Nephron (organoid): ENCODE data around the gene DUS1L.

Experiments
- H3K27ac Mint-ChIP-seq, 3 experiments: 2 replicates each; pipeline ENCODE4 v1.8.0; 2020; ENCODE audit warnings: mixed read lengths in 3 of 3, mild to moderate bottlenecking in 2 of 3, moderate library complexity in 1 of 3
- H3K27me3 Mint-ChIP-seq: 2 replicates; pipeline ENCODE4 v1.8.0; 2021; ENCODE audit warnings: low read depth, mild to moderate bottlenecking, moderate library complexity, mixed read lengths
- H3K36me3 Mint-ChIP-seq: 2 replicates; pipeline ENCODE4 v1.8.0; 2020; ENCODE audit warnings: low read depth, mixed read lengths
- H3K4me1 Mint-ChIP-seq: 2 replicates; pipeline ENCODE4 v1.8.0; 2020; ENCODE audit warnings: mixed read lengths
- H3K4me3 Mint-ChIP-seq, 3 experiments: 2 replicates each; pipeline ENCODE4 v1.8.0; 2020; ENCODE audit warnings: mild to moderate bottlenecking in 3 of 3, mixed read lengths in 3 of 3, moderate library complexity in 2 of 3
- H3K9me3 Mint-ChIP-seq: 2 replicates; pipeline ENCODE4 v1.8.0; 2020; ENCODE audit warnings: mixed read lengths
- TF ChIP-seq, protein P1 (sequence below), 3 experiments: fragments of 200-600 bp; sonication (generic); IDR thresholded peaks; one replicate each; pipeline ENCODE4 v1.5.0; 2021; ENCODE audit warnings: antibody characterized with exemption in 3 of 3; ENCODE audit not compliant: unreplicated experiment in 3 of 3

DUS1L gene

DNA sequence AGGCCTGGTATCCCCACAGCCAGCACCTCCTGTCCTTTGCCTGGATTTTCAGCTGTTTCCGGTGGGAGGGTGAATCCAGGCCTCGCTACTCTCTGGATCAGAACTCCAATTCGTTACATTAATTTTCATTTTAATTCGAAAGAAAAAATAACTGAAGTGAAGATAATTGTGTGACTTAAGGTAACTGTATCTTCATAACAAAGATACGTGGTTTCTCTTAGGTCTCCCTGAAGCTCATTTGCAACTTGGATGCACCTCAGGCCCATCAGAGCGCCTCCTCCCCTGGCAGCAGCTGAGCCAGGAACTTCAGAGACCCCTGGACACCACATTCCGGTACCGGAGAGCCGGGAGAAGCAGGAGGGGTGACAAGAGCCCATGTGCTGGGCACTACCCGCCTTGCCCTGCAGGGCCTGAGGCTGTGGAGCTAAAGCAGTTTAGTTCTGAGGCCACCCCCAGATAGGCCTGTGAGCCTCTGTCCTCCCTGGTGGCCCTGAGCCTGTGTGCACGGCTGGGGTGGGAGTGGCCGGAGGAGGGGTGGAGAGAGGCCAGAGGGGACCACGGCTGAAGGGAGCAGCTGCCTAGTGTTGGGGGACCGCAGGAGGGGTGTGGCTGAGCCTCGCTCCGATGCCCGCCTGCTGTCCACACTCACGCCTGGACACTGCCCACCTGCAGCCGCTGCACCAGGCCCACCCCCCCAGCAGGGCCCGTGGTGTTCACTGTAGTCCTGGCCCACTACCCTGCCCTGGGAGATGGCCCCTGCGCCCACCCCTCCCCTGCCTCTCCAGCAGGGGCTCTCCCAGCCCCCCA is 11.4 kb upstream of the DUS1L start:
- H3K4me1 Mint-ChIP-seq = peaks cover 13% of the 10 kb centered on the region
- peaks cover 9% of the 10 kb centered on the region for H3K27me3 Mint-ChIP-seq
- H3K4me3 Mint-ChIP-seq = no peak overlapping the region
- H3K9me3 Mint-ChIP-seq = no peaks in the 10 kb centered on the region
- TF ChIP-seq, protein P1, sequence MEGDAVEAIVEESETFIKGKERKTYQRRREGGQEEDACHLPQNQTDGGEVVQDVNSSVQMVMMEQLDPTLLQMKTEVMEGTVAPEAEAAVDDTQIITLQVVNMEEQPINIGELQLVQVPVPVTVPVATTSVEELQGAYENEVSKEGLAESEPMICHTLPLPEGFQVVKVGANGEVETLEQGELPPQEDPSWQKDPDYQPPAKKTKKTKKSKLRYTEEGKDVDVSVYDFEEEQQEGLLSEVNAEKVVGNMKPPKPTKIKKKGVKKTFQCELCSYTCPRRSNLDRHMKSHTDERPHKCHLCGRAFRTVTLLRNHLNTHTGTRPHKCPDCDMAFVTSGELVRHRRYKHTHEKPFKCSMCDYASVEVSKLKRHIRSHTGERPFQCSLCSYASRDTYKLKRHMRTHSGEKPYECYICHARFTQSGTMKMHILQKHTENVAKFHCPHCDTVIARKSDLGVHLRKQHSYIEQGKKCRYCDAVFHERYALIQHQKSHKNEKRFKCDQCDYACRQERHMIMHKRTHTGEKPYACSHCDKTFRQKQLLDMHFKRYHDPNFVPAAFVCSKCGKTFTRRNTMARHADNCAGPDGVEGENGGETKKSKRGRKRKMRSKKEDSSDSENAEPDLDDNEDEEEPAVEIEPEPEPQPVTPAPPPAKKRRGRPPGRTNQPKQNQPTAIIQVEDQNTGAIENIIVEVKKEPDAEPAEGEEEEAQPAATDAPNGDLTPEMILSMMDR (IDR thresholded peaks at IDR 0.05; ENCODE audit: unreplicated experiment in 3 of 3) = no peak
- peak overlapping the region; percentile 48 to 73 (median 48) for H3K27ac Mint-ChIP-seq
- H3K36me3 Mint-ChIP-seq = peaks cover 11% of the 10 kb centered on the region

DNA sequence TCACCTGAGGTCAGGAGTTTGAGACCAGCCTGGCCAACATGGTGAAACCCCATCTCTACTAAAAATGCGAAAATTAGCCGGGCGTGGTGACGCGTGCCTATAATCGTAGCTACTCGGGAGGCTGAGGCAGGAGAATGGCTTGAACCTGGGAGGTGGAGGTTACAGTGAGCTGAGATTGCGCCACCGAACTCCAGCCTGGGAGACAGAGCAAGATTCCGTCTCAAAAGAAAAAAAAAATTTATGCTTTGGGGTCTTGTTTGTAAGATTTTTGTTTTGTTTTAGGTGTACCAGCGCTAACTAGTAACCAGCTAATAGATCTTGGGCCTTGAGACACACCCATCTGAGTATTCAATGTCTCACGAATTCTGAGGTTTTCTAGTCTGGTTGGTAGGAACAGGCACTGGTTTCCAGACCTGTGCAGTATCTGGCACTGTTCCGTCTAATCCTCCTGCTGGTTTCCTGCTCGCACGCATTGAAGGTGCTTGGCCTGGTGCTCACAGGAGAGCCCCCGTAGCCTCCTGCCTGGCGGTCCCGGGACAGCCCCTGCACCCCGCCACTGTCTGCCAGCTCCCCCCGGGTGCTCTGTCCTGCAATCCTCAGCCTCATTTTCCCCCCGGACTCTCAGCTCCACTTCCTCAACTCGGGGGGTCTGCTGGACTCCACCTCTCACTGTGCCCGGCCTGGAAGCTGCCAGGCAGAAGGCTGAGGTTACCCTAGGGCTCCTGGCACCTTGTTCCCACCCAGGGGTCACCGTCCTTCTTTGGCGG is 10.6 kb upstream of the DUS1L start:
- peaks cover 9% of the 10 kb centered on the region for H3K27me3 Mint-ChIP-seq
- no peak overlapping the region for H3K4me3 Mint-ChIP-seq
- peak overlapping the region; percentile 48 to 73 (median 48) for H3K27ac Mint-ChIP-seq
- TF ChIP-seq, protein P1 (IDR thresholded peaks at IDR 0.05; ENCODE audit: unreplicated experiment in 3 of 3) = no peak
- H3K4me1 Mint-ChIP-seq = peaks cover 13% of the 10 kb centered on the region
- no peaks in the 10 kb centered on the region for H3K9me3 Mint-ChIP-seq
- peaks cover 11% of the 10 kb centered on the region for H3K36me3 Mint-ChIP-seq

DNA sequence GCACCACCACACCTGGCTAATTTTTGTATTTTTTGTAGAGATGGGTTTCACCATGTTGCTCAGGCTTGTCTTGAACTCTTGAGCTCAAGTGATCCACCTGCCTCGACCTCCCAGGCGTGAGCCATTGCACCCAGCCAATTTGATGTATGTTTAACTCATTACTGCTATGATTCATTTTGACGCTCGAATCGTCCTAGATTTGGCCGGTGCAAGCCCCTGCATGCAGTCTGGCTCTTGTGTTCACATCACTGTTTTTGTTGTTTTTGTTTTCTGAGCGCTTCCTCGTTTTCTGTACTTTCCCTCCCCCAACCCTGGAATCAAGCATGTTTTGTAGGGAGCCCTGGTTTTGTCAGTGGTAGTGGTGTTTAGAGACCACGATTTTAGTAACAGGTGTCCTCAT is 7.8 kb upstream of the DUS1L start:
- TF ChIP-seq, protein P1 (IDR thresholded peaks at IDR 0.05; ENCODE audit: unreplicated experiment in 3 of 3) = no peak
- H3K36me3 Mint-ChIP-seq = peaks cover 7% of the 10 kb centered on the region
- peaks cover 9% of the 10 kb centered on the region for H3K27me3 Mint-ChIP-seq
- no peaks in the 10 kb centered on the region for H3K9me3 Mint-ChIP-seq
- H3K27ac Mint-ChIP-seq = no peak overlapping the region
- no peak overlapping the region for H3K4me3 Mint-ChIP-seq
- H3K4me1 Mint-ChIP-seq = peaks cover 13% of the 10 kb centered on the region

DNA sequence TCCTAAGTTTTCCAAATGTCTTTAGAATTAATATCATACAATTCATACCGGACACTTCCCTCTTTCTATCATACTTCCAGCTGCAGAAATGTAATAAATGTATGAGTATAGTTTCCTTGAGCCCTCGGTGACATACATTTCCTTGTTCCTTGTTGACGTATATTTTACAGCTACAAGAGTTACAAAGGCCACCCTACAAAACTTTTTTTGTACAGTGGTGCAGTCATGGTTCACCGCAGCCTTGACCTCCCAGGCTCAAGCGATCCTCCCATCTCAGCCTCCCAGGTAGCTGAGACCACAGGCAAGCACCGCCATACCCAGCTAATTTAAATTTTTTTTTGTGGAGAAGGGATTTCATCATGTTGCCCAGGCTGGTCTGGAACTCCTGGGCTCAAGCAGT is 7.2 kb upstream of the DUS1L start:
- Mint-ChIP-seq H3K36me3 (peaks cover 1% of the 10 kb centered on the region), H3K9me3 (no peaks in the 10 kb centered on the region), H3K27ac (no peak overlapping the region), H3K4me3 (no peak overlapping the region), H3K27me3 (peaks cover 9% of the 10 kb centered on the region), H3K4me1 (peaks cover 8% of the 10 kb centered on the region)
- TF ChIP-seq, protein P1 (IDR thresholded peaks at IDR 0.05; ENCODE audit: unreplicated experiment in 3 of 3) = no peak

DNA sequence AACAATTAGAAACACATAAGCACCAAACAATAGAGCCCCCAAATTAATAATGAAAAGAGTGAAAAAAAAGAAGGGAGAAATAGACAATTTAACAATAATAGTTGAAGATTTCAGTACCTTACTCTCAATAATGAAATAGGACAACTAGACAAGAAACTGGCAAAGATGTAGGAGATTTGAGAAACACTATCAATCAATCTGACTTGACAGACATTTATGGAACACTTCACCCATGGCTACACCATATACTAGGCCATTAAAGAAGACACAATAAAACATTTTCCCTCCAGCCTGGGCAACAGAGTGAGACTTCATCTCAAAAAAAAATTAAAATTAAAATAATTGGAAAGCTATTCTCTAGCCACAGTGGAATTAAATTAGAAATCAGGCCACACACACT is 5.0 kb upstream of the DUS1L start:
- H3K27ac Mint-ChIP-seq = no peak overlapping the region
- TF ChIP-seq, protein P1 (IDR thresholded peaks at IDR 0.05; ENCODE audit: unreplicated experiment in 3 of 3) = no peak
- H3K4me1 Mint-ChIP-seq = no peaks in the 10 kb centered on the region
- H3K27me3 Mint-ChIP-seq = peaks cover 9% of the 10 kb centered on the region
- no peaks in the 10 kb centered on the region for H3K36me3 Mint-ChIP-seq
- no peaks in the 10 kb centered on the region for H3K9me3 Mint-ChIP-seq
- no peak overlapping the region for H3K4me3 Mint-ChIP-seq
